Trophoblast cell (in vitro differentiated cells and primary cell): ENCODE data around the gene VMP1.
A peak's percentile ranks its signal among the peaks of the same experiment; 100 is the strongest.
"Not testable (repeated sequence)": the region's sequence is repeated elsewhere in the genome, so short reads cannot be mapped to it uniquely, and the experiment has no call there.

ENCODE experiments used
- DNase-seq, 2 donors: peaks; one replicate each; pipeline ENCODE4 v3.0.0-alpha.2; 2016
- H2AFZ ChIP-seq: 2 replicates; pipeline ENCODE4 v1.6.1; 2013; ENCODE audit warnings: low read length, moderate library complexity, mild to moderate bottlenecking; ENCODE audit not compliant: insufficient read depth, poor library complexity
- H2AK5ac ChIP-seq: 2 replicates; pipeline ENCODE4 v1.6.1; 2013; ENCODE audit warnings: mild to moderate bottlenecking, low read length
- H2BK120ac ChIP-seq: 2 replicates; pipeline ENCODE4 v1.6.1; 2013; ENCODE audit warnings: low read length, mild to moderate bottlenecking, moderate library complexity; ENCODE audit not compliant: insufficient read depth, poor library complexity
- H2BK12ac ChIP-seq: 2 replicates; pipeline ENCODE4 v1.6.1; 2013; ENCODE audit warnings: mild to moderate bottlenecking, low read length, moderate library complexity
- H2BK5ac ChIP-seq: 2 replicates; pipeline ENCODE4 v1.6.1; 2013; ENCODE audit warnings: low read length, low read depth, moderate library complexity, mild to moderate bottlenecking; ENCODE audit not compliant: poor library complexity
- H3K14ac ChIP-seq: 2 replicates; pipeline ENCODE4 v1.6.1; 2013; ENCODE audit warnings: mild to moderate bottlenecking, low read length
- H3K18ac ChIP-seq: 2 replicates; pipeline ENCODE4 v1.6.1; 2013; ENCODE audit warnings: mild to moderate bottlenecking, low read length
- H3K23ac ChIP-seq: 2 replicates; pipeline ENCODE4 v1.6.1; 2013; ENCODE audit warnings: low read length
- H3K27ac ChIP-seq: 2 replicates; pipeline ENCODE4 v1.5.1; 2013; ENCODE audit warnings: low read depth, mild to moderate bottlenecking, inconsistent platforms, low read length, moderate library complexity
- H3K27me3 ChIP-seq: 2 replicates; pipeline ENCODE4 v1.6.1; 2013; ENCODE audit warnings: inconsistent platforms, mild to moderate bottlenecking, low read length, moderate library complexity; ENCODE audit not compliant: insufficient read depth
- H3K36me3 ChIP-seq, 2 experiments: 1 replicate in 1 of 2; 2 replicates in 1 of 2; pipeline ENCODE4 v1.6.1; 2013; ENCODE audit warnings: low read length in 2 of 2, mild to moderate bottlenecking in 2 of 2, moderate library complexity in 1 of 2; ENCODE audit not compliant: insufficient read depth in 2 of 2, control insufficient read depth in 1 of 2
- H3K4ac ChIP-seq: 2 replicates; pipeline ENCODE4 v1.6.1; 2013; ENCODE audit warnings: low read depth, mild to moderate bottlenecking, low read length, moderate library complexity
- H3K4me1 ChIP-seq, 2 experiments: 1 replicate in 1 of 2; 2 replicates in 1 of 2; pipeline ENCODE4 v1.6.1; 2013; ENCODE audit warnings: low read length in 2 of 2, mild to moderate bottlenecking in 2 of 2, moderate library complexity in 1 of 2; ENCODE audit not compliant: insufficient read depth in 2 of 2, control insufficient read depth in 1 of 2
- H3K4me2 ChIP-seq: 2 replicates; pipeline ENCODE4 v1.6.1; 2013; ENCODE audit warnings: inconsistent platforms, mild to moderate bottlenecking, low read length, moderate library complexity
- H3K4me3 ChIP-seq: 2 replicates; pipeline ENCODE4 v1.5.1; 2013; ENCODE audit warnings: mild to moderate bottlenecking, low read depth, low read length, inconsistent platforms
- H3K79me1 ChIP-seq: one replicate; pipeline ENCODE4 v1.6.1; 2013; ENCODE audit warnings: low read length
- H3K79me2 ChIP-seq: 2 replicates; pipeline ENCODE4 v1.6.1; 2013; ENCODE audit warnings: low read length, mild to moderate bottlenecking; ENCODE audit not compliant: control insufficient read depth, insufficient read depth, poor library complexity
- H3K9ac ChIP-seq: 2 replicates; pipeline ENCODE4 v1.6.1; 2013; ENCODE audit warnings: mild to moderate bottlenecking, low read length
- H3K9me3 ChIP-seq: 2 replicates; pipeline ENCODE4 v1.6.1; 2013; ENCODE audit warnings: low read depth, mild to moderate bottlenecking, control low read depth, inconsistent platforms, low read length; ENCODE audit not compliant: insufficient read depth
- H4K12ac ChIP-seq: 2 replicates; pipeline ENCODE4 v1.6.1; 2013; ENCODE audit warnings: low read depth, mild to moderate bottlenecking, low read length, moderate library complexity
- H4K8ac ChIP-seq: 2 replicates; pipeline ENCODE4 v1.6.1; 2013; ENCODE audit warnings: low read depth, mild to moderate bottlenecking, low read length, moderate library complexity
- H4K91ac ChIP-seq: one replicate; pipeline ENCODE4 v1.6.1; 2013; ENCODE audit warnings: low read depth, mild to moderate bottlenecking, low read length, moderate library complexity
- WGBS: extraction: QIAGEN DNeasy Blood & Tissue Kit; methylation state at CpG from one replicate; pipeline ENCODE4 v1.1.7; 2013; ENCODE audit warnings: missing lambda C conversion rate; ENCODE audit not compliant: insufficient read length, insufficient coverage; ENCODE audit errors: extremely low coverage; 5-methylcytosine and 5-hydroxymethylcytosine counted together

VMP1 gene

GRCh38 chr17:59786536-59787319 is 79.3 kb downstream of the VMP1 start:
- Histone ChIP-seq H3K4me2 (no peak overlapping the region), H2AK5ac (no peak overlapping the region), H3K18ac (no peak overlapping the region), H4K12ac (no peak overlapping the region), H4K91ac (no peak overlapping the region), H2AFZ (no peak overlapping the region), H4K8ac (no peak overlapping the region), H3K9ac (no peak overlapping the region), H3K14ac (no peak overlapping the region), H3K4me1 (peaks cover 9 to 12% of the 10 kb centered on the region in 2 experiments), H3K36me3 (peaks cover 0 to 5% of the 10 kb centered on the region in 2 experiments), H3K4ac (no peak overlapping the region), H3K9me3 (no peaks in the 10 kb centered on the region), H3K4me3 (no peak overlapping the region), H2BK5ac (no peak overlapping the region), H3K79me2 (peaks cover 6% of the 10 kb centered on the region), H2BK12ac (no peak overlapping the region), H3K79me1 (peaks cover 22% of the 10 kb centered on the region), H2BK120ac (peak overlapping the region; percentile 15), H3K23ac (no peak overlapping the region), H3K27me3 (no peaks in the 10 kb centered on the region), H3K27ac (peak overlapping the region; percentile 98)
- peak; percentile 95 to 98 for DNase-seq
- 100% methylated on average over 1 of the region's 8 CpGs for WGBS

DNA sequence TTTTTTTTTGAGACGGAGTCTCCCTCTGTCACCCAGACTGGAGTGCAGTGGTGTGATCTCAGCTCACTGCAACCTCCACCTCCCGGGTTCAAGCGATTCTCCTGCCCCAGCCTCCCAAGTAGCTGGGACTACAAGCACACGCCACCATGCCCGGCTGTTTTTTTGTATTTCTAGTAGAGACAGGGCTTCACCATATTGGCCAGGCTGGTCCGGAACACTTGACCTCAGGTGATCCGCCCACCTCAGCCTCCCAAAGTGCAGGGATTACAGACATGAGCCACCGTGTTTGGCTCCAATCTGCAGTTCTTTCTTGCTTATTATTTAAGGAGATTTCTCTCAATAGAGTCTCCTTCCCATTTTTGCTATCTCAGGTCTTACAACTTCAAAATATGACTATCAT is 82.4 kb downstream of the VMP1 start:
- not testable (repeated sequence) for H3K4me2 ChIP-seq

GRCh38 chr17:59790418-59790817 is 83.0 kb downstream of the VMP1 start:
- DNase-seq, result not testable (repeated sequence)

More for the DNA sequence above, 82.4 kb downstream of the VMP1 start:
- not testable (repeated sequence) for H3K4ac ChIP-seq, H4K12ac ChIP-seq, H2BK5ac ChIP-seq, H3K27ac ChIP-seq, H2BK120ac ChIP-seq, H2AFZ ChIP-seq, H3K14ac ChIP-seq, H3K9me3 ChIP-seq, H3K9ac ChIP-seq, H4K91ac ChIP-seq, H3K23ac ChIP-seq, H3K4me1 ChIP-seq, H3K18ac ChIP-seq, H4K8ac ChIP-seq, H2AK5ac ChIP-seq, H3K36me3 ChIP-seq, H3K79me2 ChIP-seq, DNase-seq, H2BK12ac ChIP-seq, H3K4me3 ChIP-seq, H3K27me3 ChIP-seq
- WGBS, result no CpG with 5 or more reads among the region's 8 CpGs
- H3K79me1 ChIP-seq, result peaks cover 18% of the 10 kb centered on the region

GRCh38 chr17:59790910-59791309 is 83.5 kb downstream of the VMP1 start:
- WGBS, result no CpG with 5 or more reads among the region's 4 CpGs
- Histone ChIP-seq H3K4me2 (no peak overlapping the region), H4K12ac (no peak overlapping the region), H3K14ac (no peak overlapping the region), H3K9me3 (no peaks in the 10 kb centered on the region), H3K23ac (no peak overlapping the region), H2AK5ac (no peak overlapping the region), H4K8ac (no peak overlapping the region), H2BK12ac (no peak overlapping the region), H3K4ac (no peak overlapping the region), H3K18ac (no peak overlapping the region), H2AFZ (no peak overlapping the region), H3K27ac (no peak overlapping the region), H2BK120ac (no peak overlapping the region), H3K27me3 (no peaks in the 10 kb centered on the region), H3K79me2 (peaks cover 6% of the 10 kb centered on the region), H3K4me3 (no peak overlapping the region), H3K9ac (no peak overlapping the region), H3K36me3 (peaks cover 2 to 8% of the 10 kb centered on the region in 2 experiments), H2BK5ac (no peak overlapping the region), H4K91ac (no peak overlapping the region), H3K79me1 (peaks cover 15% of the 10 kb centered on the region), H3K4me1 (peaks cover 7 to 8% of the 10 kb centered on the region in 2 experiments)
- peak in 1 of 2 donors; percentile 22 for DNase-seq

More at GRCh38 chr17:59790418-59790817, 83.0 kb downstream of the VMP1 start:
- H2AFZ ChIP-seq, H2BK120ac ChIP-seq, H3K23ac ChIP-seq, H3K9me3 ChIP-seq, H4K12ac ChIP-seq, H3K79me2 ChIP-seq, H4K8ac ChIP-seq, H3K27me3 ChIP-seq, H3K4me3 ChIP-seq, H3K4ac ChIP-seq, H2AK5ac ChIP-seq, H3K4me1 ChIP-seq, H3K4me2 ChIP-seq, H3K36me3 ChIP-seq, H2BK5ac ChIP-seq, H3K9ac ChIP-seq, H3K18ac ChIP-seq, H3K27ac ChIP-seq, H3K14ac ChIP-seq: not testable (repeated sequence)
- Histone ChIP-seq H3K79me1 (peaks cover 15% of the 10 kb centered on the region), H2BK12ac (peak overlapping the region; percentile 89), H4K91ac (peak overlapping the region; percentile 24)
- no CpG with 5 or more reads among the region's 6 CpGs for WGBS
